Chondrocyte (in vitro differentiated cells): Measurements from ENCODE around the gene TYW5. TPM values are rescaled to one million over a fixed set of nuclear protein-coding genes. Genes with fewer than 3 reads are reported as not detected.
A peak's percentile ranks its signal among the peaks of the same experiment; 100 is the strongest.

Experiments
- DNase-seq: peaks from one replicate; pipeline ENCODE4 v3.0.0; 2021; ENCODE audit warnings: mixed read lengths, low spot score
- H3K27ac Mint-ChIP-seq: one replicate; pipeline ENCODE4 v1.8.0; 2021; ENCODE audit warnings: mild to moderate bottlenecking, moderate library complexity, mixed read lengths; ENCODE audit not compliant: unreplicated experiment
- H3K27me3 Mint-ChIP-seq: 2 replicates; pipeline ENCODE4 v1.8.0; 2021; ENCODE audit warnings: low read depth, mixed read lengths
- H3K36me3 Mint-ChIP-seq: 2 replicates; pipeline ENCODE4 v1.8.0; 2021; ENCODE audit warnings: low read depth, mixed read lengths
- H3K4me1 Mint-ChIP-seq: 2 replicates; pipeline ENCODE4 v1.8.0; 2021; ENCODE audit warnings: low read depth, mild to moderate bottlenecking, mixed read lengths
- H3K4me3 Mint-ChIP-seq: one replicate; pipeline ENCODE4 v1.8.0; 2021; ENCODE audit warnings: mild to moderate bottlenecking, moderate library complexity, mixed read lengths; ENCODE audit not compliant: unreplicated experiment
- H3K9me3 Mint-ChIP-seq: 2 replicates; pipeline ENCODE4 v1.8.0; 2021; ENCODE audit warnings: low read depth, mixed read lengths
- long read RNA-seq: library from polyadenylated mRNA; stranded (forward); transcript quantifications from one replicate; pipeline ENCODE4 v2.0.0, GENCODE V29; 2021
- total RNA-seq: library from RNA; stranded (reverse); gene quantifications from 3 replicates; pipeline ENCODE4 v1.2.1, GENCODE V29; 2021
- TF ChIP-seq, protein P1 (sequence below): fragments of 200-600 bp; sonication (generic); IDR thresholded peaks from 2 replicates; pipeline ENCODE4 v1.5.0; 2021; ENCODE audit warnings: antibody characterized with exemption, mild to moderate bottlenecking, moderate library complexity

Gene TYW5, protein sequence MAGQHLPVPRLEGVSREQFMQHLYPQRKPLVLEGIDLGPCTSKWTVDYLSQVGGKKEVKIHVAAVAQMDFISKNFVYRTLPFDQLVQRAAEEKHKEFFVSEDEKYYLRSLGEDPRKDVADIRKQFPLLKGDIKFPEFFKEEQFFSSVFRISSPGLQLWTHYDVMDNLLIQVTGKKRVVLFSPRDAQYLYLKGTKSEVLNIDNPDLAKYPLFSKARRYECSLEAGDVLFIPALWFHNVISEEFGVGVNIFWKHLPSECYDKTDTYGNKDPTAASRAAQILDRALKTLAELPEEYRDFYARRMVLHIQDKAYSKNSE
- 5.1 to 6.8 TPM (median 6.0 TPM) in 3 replicates for total RNA-seq
- long read RNA-seq, full-length matches to known transcripts = 6 of 12 reads
- long read RNA-seq, partial matches to known transcripts = 3 of 12 reads
- long read RNA-seq, other reads (novel, unspliced or antisense) = 3 of 12 reads

DNA sequence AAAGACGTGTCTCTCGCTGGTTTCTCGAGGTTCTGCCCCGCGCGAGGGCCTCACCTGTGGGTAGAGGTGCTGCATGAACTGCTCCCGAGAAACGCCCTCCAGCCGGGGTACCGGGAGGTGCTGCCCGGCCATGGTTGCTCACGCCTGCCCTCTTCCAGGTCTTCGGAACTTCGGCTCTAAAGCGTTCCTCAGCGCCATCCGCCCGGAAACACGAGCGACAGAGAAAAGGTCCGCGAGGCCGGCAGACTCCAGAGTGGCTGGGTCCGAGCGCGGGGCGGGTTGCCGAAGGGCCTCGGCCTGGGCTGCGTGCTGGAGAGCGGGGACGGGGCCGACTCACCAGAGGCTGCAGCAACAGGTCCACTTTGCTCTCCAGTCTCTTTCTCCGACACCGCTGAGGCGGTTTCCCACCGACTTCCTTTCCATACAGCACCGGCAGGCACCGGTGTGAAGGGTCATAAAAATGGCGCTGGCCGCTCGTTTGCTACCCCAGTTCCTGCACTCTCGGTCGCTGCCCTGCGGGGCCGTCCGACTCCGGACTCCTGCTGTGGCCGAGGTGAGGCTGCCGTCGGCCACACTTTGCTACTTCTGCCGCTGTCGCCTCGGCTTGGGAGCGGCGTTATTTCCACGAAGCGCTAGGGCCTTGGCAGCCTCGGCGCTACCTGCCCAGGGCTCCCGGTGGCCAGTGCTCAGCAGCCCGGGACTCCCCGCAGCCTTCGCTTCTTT is at the start of gene TYW5, which contains the start of gene MAIP1:
Gene TYW5, minus strand, starts transcription at position 153 of the 723 bp plus-strand sequence. Its CDS starts 21 bp downstream, at position 132.
Gene MAIP1, plus strand, starts transcription at position 244 of the 723 bp plus-strand sequence. Its CDS starts 217 bp downstream, at position 461.
- Mint-ChIP-seq H3K4me3 (peak within 1 kb of the TSS; percentile 99), H3K36me3 (peaks cover 2% of the 10 kb centered on the region), H3K4me1 (peaks cover 42% of the 10 kb centered on the region), H3K9me3 (no peaks in the 10 kb centered on the region), H3K27ac (peak within 1 kb of the TSS; percentile 99), H3K27me3 (no peaks in the 10 kb centered on the region)
- TF ChIP-seq, protein P1, sequence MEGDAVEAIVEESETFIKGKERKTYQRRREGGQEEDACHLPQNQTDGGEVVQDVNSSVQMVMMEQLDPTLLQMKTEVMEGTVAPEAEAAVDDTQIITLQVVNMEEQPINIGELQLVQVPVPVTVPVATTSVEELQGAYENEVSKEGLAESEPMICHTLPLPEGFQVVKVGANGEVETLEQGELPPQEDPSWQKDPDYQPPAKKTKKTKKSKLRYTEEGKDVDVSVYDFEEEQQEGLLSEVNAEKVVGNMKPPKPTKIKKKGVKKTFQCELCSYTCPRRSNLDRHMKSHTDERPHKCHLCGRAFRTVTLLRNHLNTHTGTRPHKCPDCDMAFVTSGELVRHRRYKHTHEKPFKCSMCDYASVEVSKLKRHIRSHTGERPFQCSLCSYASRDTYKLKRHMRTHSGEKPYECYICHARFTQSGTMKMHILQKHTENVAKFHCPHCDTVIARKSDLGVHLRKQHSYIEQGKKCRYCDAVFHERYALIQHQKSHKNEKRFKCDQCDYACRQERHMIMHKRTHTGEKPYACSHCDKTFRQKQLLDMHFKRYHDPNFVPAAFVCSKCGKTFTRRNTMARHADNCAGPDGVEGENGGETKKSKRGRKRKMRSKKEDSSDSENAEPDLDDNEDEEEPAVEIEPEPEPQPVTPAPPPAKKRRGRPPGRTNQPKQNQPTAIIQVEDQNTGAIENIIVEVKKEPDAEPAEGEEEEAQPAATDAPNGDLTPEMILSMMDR = peak; percentile 65
- peak; percentile 95 for DNase-seq

DNA sequence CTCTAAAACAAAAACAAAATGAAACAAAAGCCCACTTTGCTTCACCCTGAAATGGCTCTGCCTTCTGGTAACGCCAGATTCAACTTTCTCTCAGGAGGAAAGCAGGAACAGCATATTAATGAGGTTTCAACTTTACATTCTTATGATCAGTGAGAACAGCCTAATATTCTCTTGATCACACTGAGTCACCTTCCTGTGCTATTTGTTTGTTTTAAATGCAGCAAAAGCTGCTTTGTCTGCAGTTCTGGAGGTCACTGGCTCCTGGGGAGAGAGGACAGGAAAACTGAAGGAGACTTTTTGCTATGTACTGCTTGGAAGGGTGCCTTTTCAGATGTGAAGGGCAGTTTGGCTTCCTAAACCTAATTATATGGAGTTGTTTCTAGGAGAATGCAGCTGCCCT is 48.2 kb upstream of the TYW5 start:
- H3K9me3 Mint-ChIP-seq = peaks cover 16% of the 10 kb centered on the region
- TF ChIP-seq, protein P1 = no peak
- H3K27ac Mint-ChIP-seq = no peak overlapping the region
- H3K27me3 Mint-ChIP-seq = no peaks in the 10 kb centered on the region
- H3K4me3 Mint-ChIP-seq = no peak overlapping the region
- DNase-seq = no peak
- peaks cover 4% of the 10 kb centered on the region for H3K36me3 Mint-ChIP-seq
- H3K4me1 Mint-ChIP-seq = peaks cover 15% of the 10 kb centered on the region

DNA sequence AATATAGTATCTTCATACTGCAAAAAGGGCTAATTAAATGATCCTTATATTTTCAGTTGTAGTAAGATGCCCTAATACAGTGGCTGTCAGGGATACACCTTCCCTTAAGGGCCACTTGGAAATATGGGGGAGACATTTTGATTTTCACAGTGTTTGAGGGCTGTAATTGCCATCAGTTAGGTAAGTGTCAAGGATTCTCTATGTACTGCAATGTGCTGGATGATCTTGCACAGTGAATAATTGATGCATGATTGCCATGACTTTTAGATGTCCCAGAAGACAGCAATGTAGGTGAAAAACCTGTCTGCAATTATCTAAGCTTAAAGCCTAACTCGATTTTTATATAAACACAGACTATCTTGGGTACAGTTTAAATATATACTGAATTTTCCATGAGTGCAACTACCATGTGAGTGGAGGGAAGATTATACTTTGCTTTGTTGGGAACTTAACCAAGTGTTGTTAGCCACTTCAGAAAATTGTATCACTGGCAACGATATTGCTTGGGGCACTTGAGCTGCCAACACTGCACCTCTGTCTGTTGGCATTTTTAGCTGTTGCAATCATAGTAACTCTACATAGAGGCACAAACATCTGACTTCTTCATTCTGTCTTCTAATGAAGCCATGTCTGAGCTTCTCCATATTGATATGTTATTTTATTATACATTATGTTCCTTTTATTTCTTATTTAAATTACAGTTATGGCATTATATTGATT is 45.3 kb upstream of the TYW5 start:
- TF ChIP-seq, protein P1 = no peak
- Mint-ChIP-seq H3K27ac (no peak overlapping the region), H3K27me3 (no peaks in the 10 kb centered on the region), H3K36me3 (peaks cover 4% of the 10 kb centered on the region), H3K4me1 (peaks cover 15% of the 10 kb centered on the region), H3K9me3 (peaks cover 7% of the 10 kb centered on the region), H3K4me3 (no peak overlapping the region)
- no peak for DNase-seq

DNA sequence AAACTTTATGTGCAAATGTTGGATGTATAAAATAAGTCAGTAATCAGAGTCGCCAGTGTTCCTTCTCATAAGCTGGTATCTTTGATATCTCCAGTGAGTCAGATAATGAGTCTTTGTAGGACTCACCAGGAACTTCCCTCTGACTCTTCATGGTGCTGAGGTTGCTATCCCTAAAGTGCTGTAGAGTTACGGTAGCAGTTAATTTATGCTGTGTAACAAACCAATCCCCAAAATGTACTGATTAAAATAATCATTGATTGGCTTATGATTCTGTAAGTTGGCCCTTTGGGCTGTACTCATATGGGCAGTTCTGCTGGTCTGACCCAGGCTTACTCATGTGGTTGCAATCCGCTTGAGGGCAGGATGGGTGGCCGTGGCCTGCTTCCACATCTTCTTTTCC is 43.9 kb upstream of the TYW5 start:
- no peaks in the 10 kb centered on the region for H3K27me3 Mint-ChIP-seq
- peaks cover 5% of the 10 kb centered on the region for H3K9me3 Mint-ChIP-seq
- peaks cover 15% of the 10 kb centered on the region for H3K4me1 Mint-ChIP-seq
- H3K27ac Mint-ChIP-seq = no peak overlapping the region
- no peaks in the 10 kb centered on the region for H3K36me3 Mint-ChIP-seq
- no peak for DNase-seq
- no peak overlapping the region for H3K4me3 Mint-ChIP-seq
- TF ChIP-seq, protein P1 = no peak

DNA sequence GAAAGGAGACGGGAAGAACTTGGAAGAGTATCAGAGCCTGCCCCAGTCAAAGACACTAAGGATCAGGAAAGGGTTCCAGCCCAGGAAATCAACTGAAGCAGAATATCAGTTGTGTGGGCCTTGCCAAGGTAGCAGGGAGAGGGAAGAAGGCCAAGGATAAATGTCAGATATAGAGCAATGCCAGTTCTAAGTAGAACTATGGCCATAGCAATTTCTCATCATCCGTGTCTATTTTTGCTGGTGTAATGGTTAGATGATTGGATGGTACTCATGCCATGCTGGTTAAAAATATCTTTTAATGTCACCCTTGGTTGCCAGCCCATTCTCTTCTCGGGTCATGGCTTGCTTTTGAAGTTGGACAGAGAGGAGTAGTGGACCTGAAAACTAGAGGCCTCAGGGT is 42.0 kb upstream of the TYW5 start:
- DNase-seq = no peak
- no peak overlapping the region for H3K27ac Mint-ChIP-seq
- H3K4me3 Mint-ChIP-seq = no peak overlapping the region
- peaks cover 5% of the 10 kb centered on the region for H3K9me3 Mint-ChIP-seq
- no peaks in the 10 kb centered on the region for H3K36me3 Mint-ChIP-seq
- H3K4me1 Mint-ChIP-seq = peaks cover 4% of the 10 kb centered on the region
- no peaks in the 10 kb centered on the region for H3K27me3 Mint-ChIP-seq
- TF ChIP-seq, protein P1 = no peak
